ENCODE results near the gene ACVRL1.

ACVRL1 gene

DNA sequence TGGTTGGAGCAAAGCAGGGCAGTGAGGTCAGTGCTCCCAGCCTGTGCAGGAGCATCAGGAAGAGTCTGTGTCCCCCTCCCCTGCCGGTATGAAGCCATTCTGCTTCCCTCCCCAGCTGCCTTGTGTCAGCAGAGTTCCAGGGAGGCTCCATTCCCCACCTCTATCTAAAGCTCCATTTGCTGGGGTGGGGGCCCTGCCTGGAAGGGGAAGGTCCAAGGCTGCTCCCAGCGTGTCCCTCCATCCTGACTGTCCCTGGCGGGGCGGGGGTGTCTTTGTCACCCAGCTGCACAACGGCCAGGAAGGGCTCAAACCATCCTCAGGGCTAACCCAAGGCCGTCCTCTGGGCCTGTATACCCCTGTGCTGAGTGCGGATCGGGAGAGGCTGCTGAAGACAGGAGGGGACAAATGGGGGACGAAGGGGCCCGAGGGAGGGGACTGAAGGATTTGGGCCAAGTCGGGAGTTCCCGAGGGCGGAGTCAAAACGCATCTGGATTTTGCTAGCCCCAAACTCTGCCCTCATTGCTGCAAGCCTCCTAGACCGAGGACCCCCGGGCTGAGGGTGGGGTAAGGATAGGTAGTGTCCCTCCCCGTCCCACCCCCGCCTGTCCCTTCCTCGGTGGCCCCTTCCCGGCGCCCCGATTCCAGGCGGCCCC, 748 bp upstream of the ACVRL1 start:
- peaks cover 26% of the 10 kb centered on the region for H3K27me3 ChIP-seq
- no peak overlapping the region for H3K4me3 ChIP-seq
- H4K20me1 ChIP-seq: no peaks in the 10 kb centered on the region
- no peak for TF ChIP-seq Cebpa-rat (IDR thresholded peaks at IDR 0.05)
- no peaks in the 10 kb centered on the region for H3K36me3 ChIP-seq
- peaks cover 4% of the 10 kb centered on the region for H3K9me3 ChIP-seq
- H3K27ac ChIP-seq: no peak overlapping the region
- H3K4me1 ChIP-seq: peaks cover 19% of the 10 kb centered on the region
- no peak overlapping the region for H3K4me2 ChIP-seq
- no peak overlapping the region for H3K9ac ChIP-seq

DNA sequence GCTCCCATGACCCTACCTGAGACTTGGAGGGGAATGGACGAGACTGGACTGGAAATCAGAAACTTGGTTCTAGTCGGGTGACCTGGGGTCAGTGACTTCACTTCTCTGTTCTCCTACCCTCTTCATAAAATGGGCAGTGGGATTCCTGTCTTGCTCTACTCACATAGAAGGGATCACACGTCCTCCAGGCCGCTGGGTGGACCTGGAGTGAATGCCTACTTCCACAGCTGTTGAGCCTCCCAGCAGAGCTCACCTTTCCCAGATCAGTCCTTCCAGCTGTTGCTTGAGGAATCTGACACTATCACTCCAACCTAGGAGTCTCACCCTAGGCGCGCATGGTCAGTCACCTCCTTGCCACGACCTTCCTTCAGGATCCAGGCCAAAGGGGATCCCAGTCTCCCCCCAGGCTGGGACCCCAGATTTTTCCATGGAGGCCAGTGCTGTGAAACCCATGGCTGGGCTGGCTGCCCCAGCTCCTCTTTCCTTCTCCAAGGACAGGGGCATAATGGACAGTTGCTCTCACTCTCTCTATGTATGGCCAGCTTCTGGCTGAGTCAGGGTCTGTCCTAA, 637 bp downstream of the ACVRL1 start:
- Histone ChIP-seq H3K9ac (no peak overlapping the region), H3K27ac (no peak overlapping the region), H4K20me1 (no peaks in the 10 kb centered on the region), H3K4me1 (peaks cover 32% of the 10 kb centered on the region), H3K36me3 (no peaks in the 10 kb centered on the region), H3K4me2 (no peak overlapping the region), H3K4me3 (no peak overlapping the region), H3K9me3 (peaks cover 4% of the 10 kb centered on the region), H3K27me3 (peaks cover 26% of the 10 kb centered on the region)
- no peak for TF ChIP-seq Cebpa-rat (IDR thresholded peaks at IDR 0.05)

DNA sequence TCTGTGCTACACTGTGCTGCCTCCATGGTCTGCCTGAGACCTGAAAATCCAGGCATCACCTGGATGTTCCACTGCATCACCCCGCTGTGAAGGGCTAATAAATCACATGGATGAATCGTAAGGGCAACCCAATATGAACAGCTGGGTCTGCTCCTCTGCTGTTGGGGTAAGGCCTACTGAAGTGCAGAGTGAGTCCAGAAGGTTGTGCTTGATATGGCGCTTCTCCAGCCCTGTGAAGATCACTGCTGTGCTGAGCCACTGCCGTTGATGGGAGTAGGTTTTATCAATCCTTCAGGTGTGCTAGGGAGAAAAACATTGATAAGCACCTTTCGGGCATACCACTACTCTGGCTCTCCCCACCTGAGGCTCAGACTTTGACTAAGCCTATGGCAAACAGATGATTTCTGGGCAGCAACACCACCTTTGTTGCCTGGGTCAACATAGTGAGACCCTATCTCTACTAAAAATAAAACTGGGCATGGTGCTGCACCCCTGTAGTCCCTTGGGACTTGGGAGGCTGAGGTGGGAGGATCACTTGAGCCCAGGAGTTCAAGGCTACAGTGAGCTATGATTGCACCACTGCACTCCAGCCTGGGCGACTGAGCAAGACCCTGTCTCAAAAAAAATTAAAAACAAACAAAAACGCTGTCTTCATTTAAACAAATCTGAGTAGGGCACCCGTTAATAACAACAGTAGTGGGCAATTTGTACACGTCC, 1.7 kb downstream of the ACVRL1 start:
- no peak for TF ChIP-seq Cebpa-rat (IDR thresholded peaks at IDR 0.05)
- Histone ChIP-seq H3K36me3 (no peaks in the 10 kb centered on the region), H4K20me1 (no peaks in the 10 kb centered on the region), H3K27ac (no peak overlapping the region), H3K27me3 (peaks cover 26% of the 10 kb centered on the region), H3K4me1 (peaks cover 32% of the 10 kb centered on the region), H3K4me2 (no peak overlapping the region), H3K9ac (no peak overlapping the region), H3K9me3 (peaks cover 4% of the 10 kb centered on the region), H3K4me3 (no peak overlapping the region)

DNA sequence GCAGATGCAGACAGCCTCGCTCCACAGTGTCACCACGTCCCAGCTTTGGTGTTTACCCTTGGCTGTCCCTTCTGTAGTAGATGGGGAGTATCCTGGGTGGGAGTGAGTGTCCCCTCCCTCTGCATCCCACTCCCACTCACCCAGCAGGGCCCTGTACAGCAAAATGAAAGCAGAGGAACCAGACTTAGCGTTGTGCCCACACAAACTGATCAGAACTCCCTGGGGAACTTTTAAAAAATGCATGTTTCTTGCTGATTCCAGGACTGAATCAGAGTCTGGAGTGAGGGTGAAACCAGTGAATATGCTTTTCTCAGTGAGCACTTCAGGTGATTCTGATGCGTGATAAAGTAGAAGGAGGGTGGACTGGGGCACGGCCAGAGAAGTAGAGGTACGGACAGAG, 2.9 kb downstream of the ACVRL1 start:
- Histone ChIP-seq H3K9ac (no peak overlapping the region), H3K4me2 (peak overlapping the region; percentile 69), H3K27ac (no peak overlapping the region), H3K9me3 (peaks cover 4% of the 10 kb centered on the region), H4K20me1 (no peaks in the 10 kb centered on the region), H3K4me1 (peaks cover 32% of the 10 kb centered on the region), H3K27me3 (peaks cover 26% of the 10 kb centered on the region), H3K36me3 (no peaks in the 10 kb centered on the region), H3K4me3 (no peak overlapping the region)
- no peak for TF ChIP-seq Cebpa-rat (IDR thresholded peaks at IDR 0.05)

DNA sequence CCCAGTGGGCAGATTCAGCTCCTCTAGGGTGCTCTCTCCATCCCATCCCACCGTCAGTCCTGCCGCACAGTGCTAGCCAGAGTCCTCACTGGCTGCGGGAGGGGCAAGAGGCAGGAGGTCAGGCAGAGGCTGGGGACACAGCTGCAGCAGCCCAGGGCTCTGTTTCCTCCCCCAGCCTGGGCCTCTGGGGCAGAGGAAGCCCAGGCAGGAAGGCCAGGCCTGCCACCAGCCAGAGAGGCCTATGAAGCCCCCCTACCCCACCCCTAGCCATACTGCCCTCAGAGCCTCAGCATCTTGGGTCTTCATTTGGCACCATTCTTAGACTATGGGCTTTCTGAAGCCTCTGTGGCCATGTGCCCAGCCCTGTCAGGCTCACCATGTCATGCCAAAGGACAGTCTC, 3.4 kb downstream of the ACVRL1 start:
- Histone ChIP-seq H4K20me1 (no peaks in the 10 kb centered on the region), H3K4me1 (peaks cover 32% of the 10 kb centered on the region), H3K4me3 (no peak overlapping the region), H3K9ac (peak overlapping the region; percentile 34; the same call in 1 of the 2 replicates), H3K27me3 (peaks cover 26% of the 10 kb centered on the region), H3K9me3 (peaks cover 4% of the 10 kb centered on the region), H3K27ac (peak overlapping the region; percentile 42; the same call in 1 of the 2 replicates), H3K4me2 (peak overlapping the region; percentile 69), H3K36me3 (no peaks in the 10 kb centered on the region)
- no peak for TF ChIP-seq Cebpa-rat (IDR thresholded peaks at IDR 0.05)

DNA sequence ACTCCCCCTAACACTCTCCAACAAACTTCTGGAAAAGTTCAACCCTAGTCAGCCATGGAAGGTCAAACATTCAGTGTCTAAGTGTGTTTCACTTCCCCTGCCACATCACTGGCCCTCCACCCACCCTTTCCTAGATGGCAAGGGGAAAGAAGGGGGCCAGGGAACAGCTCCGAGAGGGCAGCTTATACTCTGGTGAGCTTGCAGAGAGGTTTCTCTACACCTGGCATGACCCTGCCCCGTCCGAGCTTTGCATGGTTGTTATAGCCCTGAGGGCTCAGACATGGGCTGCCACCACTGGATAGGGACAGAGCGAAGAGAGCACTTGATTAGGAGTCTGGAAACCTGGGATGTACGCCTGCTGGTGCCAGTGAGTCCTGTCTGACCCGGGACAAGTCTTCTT, 4.0 kb downstream of the ACVRL1 start:
- Histone ChIP-seq H3K27me3 (peaks cover 21% of the 10 kb centered on the region), H3K27ac (0 out of 2 replicates have a peak overlapping the region, but pooled peaks have one; percentile 39), H3K36me3 (no peaks in the 10 kb centered on the region), H3K4me3 (no peak overlapping the region), H3K4me2 (peak overlapping the region; percentile 69), H4K20me1 (no peaks in the 10 kb centered on the region), H3K4me1 (peaks cover 32% of the 10 kb centered on the region), H3K9ac (no peak overlapping the region), H3K9me3 (peaks cover 4% of the 10 kb centered on the region)
- TF ChIP-seq Cebpa-rat (IDR thresholded peaks at IDR 0.05): no peak

DNA sequence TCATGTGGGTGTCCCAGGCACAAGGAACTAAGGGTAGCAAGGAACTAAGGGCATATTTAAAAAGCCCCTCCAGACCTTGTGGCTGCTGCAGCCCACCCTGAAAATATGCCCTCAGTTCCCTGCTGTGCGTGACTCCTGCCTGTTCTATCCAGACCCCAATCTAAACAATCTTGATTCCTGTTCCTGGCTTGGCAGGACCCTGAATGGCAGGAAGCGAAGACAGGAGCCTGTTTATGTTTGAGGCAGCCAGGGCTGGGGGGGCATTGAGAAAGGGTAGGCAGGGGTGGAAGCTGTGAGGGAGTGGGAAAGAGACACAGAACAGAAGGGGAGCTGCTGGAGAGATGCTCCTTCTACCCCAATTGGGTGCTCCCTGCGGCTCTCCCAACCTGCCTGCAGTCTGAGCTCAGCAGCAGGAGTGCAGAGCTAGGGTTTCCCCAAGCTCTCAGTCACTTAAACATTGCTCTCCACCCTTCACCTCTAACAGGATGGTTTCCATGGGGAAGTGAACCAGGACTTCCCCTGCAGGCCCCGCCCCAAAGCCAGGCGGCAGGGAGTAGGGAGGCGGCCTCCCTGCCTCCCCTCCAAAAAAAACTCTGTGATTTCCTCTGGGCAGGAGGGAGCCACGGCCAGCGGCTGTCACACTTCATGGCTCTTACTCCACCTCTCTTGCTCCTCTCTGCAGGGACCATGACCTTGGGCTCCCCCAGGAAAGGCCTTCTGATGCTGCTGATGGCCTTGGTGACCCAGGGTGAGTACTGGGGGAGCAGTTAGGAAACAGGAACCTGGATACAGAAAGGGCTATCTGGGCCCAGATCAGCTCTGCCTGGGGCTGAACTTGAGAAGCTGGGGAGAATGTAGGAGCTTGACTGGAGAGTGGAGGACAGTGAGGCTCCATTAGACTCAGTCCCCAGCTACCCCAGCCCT, 4.7 kb downstream of the ACVRL1 start:
- Histone ChIP-seq H3K27ac (peak overlapping the region; percentile 39), H3K9ac (no peak overlapping the region)

DNA sequence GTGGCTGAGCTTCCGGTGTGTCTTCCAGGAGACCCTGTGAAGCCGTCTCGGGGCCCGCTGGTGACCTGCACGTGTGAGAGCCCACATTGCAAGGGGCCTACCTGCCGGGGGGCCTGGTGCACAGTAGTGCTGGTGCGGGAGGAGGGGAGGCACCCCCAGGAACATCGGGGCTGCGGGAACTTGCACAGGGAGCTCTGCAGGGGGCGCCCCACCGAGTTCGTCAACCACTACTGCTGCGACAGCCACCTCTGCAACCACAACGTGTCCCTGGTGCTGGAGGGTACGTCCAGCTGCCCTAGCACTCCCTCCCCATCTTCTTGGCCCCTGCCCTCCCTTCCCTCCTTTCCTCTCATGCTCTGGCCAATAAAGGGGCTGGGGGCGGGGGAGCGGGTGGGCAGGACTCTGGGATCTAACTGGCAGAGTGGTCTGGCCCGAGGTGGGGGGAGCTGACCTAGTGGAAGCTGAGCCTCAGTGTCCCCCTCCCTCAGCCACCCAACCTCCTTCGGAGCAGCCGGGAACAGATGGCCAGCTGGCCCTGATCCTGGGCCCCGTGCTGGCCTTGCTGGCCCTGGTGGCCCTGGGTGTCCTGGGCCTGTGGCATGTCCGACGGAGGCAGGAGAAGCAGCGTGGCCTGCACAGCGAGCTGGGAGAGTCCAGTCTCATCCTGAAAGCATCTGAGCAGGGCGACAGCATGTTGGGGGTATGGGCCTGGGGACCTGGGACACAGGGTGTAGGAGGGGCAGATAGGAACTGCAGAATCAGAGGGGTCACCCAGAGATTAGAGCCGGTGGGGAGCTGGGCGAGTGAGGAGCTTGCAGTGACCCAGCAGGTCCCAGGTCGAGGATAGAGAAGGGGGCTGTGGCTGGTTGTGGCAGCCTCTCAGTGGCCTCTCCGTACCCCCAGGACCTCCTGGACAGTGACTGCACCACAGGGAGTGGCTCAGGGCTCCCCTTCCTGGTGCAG, 6.0 kb downstream of the ACVRL1 start:
- Histone ChIP-seq H3K4me2 (no peak overlapping the region), H4K20me1 (no peaks in the 10 kb centered on the region), H3K4me1 (peaks cover 32% of the 10 kb centered on the region), H3K4me3 (no peak overlapping the region), H3K27ac (no peak overlapping the region), H3K9ac (no peak overlapping the region), H3K9me3 (no peaks in the 10 kb centered on the region), H3K27me3 (peaks cover under 1% of the 10 kb centered on the region; the same call in 1 of the 2 replicates), H3K36me3 (no peaks in the 10 kb centered on the region)
- TF ChIP-seq Cebpa-rat (IDR thresholded peaks at IDR 0.05): no peak

More for the DNA sequence above, 4.7 kb downstream of the ACVRL1 start:
- Histone ChIP-seq H3K4me3 (no peak overlapping the region), H3K4me2 (peak overlapping the region; percentile 69), H3K27me3 (peaks cover 13% of the 10 kb centered on the region), H3K9me3 (peaks cover 4% of the 10 kb centered on the region), H3K36me3 (no peaks in the 10 kb centered on the region), H4K20me1 (no peaks in the 10 kb centered on the region), H3K4me1 (peaks cover 32% of the 10 kb centered on the region)
- no peak for TF ChIP-seq Cebpa-rat (IDR thresholded peaks at IDR 0.05)
